Spleen (tissue), 7 donors: Measurements from ENCODE around the gene ZNF175.

Experiments used
- POLR2A ChIP-seq, 3 donors: fragments of 450-650 bp; IDR thresholded peaks; one replicate each; pipeline ENCODE4 v1.5.1; 2017; ENCODE audit warnings: antibody characterized with exemption in 3 of 3, mild to moderate bottlenecking in 1 of 3
- TF ChIP-seq, protein P1 (sequence below), 11 experiments: fragments of 200-600 bp in 7 of 11; fragments of 450-650 bp in 4 of 11; sonication (generic) in 4 of 11; IDR thresholded peaks in 8 of 11; conservative IDR thresholded peaks in 3 of 11; 1 replicate in 7 of 11; 2 replicates in 4 of 11; pipeline versions ENCODE4 v1.4.0 to v1.8.0; 2016 to 2021; ENCODE audit warnings: antibody characterized with exemption in 11 of 11, inconsistent platforms in 4 of 11, mild to moderate bottlenecking in 1 of 11
- donor health status: DM: no; HTN: no; CAD: no; lungs with moderate emphysema.
- donor health status: DM: no; HTN: no; CAD: no.
- donor health status: DM: no; HTN: no; CAD: no.

DNA sequence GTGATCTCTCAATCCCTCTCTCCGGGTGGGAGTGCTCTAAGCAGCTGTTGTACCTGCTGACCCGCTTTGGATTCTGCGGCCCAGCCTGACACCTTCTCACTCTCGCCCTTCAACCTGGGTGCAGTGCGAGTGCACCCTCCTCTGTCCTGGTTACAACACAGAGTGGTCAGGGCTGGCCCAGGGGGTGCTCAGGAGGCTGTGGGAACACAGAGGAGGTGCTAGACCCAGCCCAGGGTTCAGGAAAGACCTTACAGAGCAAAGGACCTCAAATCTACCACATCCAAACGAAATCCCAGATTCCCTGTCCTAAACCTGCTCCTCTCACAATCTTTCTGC lies 23.7 kb downstream of the ZNF175 start:
- TF ChIP-seq, protein P1, sequence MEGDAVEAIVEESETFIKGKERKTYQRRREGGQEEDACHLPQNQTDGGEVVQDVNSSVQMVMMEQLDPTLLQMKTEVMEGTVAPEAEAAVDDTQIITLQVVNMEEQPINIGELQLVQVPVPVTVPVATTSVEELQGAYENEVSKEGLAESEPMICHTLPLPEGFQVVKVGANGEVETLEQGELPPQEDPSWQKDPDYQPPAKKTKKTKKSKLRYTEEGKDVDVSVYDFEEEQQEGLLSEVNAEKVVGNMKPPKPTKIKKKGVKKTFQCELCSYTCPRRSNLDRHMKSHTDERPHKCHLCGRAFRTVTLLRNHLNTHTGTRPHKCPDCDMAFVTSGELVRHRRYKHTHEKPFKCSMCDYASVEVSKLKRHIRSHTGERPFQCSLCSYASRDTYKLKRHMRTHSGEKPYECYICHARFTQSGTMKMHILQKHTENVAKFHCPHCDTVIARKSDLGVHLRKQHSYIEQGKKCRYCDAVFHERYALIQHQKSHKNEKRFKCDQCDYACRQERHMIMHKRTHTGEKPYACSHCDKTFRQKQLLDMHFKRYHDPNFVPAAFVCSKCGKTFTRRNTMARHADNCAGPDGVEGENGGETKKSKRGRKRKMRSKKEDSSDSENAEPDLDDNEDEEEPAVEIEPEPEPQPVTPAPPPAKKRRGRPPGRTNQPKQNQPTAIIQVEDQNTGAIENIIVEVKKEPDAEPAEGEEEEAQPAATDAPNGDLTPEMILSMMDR (IDR thresholded peaks at IDR 0.05 in 8 of 11, conservative IDR thresholded peaks at IDR 0.05 in 3 of 11) = no peak
- TF ChIP-seq POLR2A (IDR thresholded peaks at IDR 0.05) = no peak
